ENCODE measurements around the gene TAS2R41. TPM values are rescaled to one million over a fixed set of nuclear protein-coding genes. Genes with fewer than 3 reads are reported as not detected.

TAS2R41 gene
- polyA plus RNA-seq, 3 donors = 0.19 TPM; not detected in 2

DNA sequence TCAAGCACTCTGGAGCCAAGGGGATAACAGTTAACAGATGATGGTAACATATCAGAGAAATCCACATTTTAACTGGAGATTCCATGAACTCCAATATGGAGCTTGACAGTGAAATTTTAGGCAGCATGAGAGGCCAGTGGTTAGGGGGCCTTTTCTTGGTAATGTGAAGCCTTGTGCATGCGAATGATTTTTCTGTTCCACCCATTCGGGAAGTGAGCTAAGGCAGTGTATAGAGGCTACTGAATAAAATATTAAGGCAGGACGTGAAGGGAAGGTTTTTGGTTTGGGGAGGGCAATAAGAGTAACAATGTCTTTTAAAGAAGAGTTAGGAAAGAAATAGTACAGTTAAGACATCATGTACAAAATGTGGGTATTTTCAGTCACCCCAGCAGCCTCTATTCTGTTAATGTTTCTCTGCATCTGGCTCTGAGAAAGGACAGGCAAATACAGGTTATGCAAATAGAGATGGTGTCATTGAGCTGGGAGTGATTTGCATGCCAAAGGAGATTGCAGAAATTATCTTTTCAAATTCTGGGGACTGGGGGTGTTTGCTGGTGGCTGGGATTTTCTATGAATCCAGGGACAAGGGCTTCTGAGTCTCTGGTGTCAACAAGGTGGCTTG is 41.2 kb upstream of the TAS2R41 start:
- peaks cover 15% of the 10 kb centered on the region for H3K4me1 Mint-ChIP-seq
- peaks cover 8 to 9% of the 10 kb centered on the region in 2 donors for H3K4me1 ChIP-seq (ENCODE audit: control insufficient read depth in 1 of 2, insufficient read depth in 2 of 2, low read length in 2 of 2)
- H3K27me3 ChIP-seq (ENCODE audit: control insufficient read depth in 2 of 2, insufficient read depth in 2 of 2, low read length in 2 of 2) = no peaks in the 10 kb centered on the region
- H3K4me3 Mint-ChIP-seq = no peak overlapping the region
- no peak overlapping the region for H3K9ac ChIP-seq (ENCODE audit: insufficient read depth, low read length, poor library complexity, severe bottlenecking)
- intact Hi-C loops (cut with micrococcal nuclease) = no loop called here
- H3K27ac ChIP-seq (ENCODE audit: low read depth in 1 of 2, low read length in 2 of 2) = peak overlapping the region in 1 of 2 donors; percentile 49
- H4K20me1 ChIP-seq (ENCODE audit: insufficient read depth, low read length) = no peaks in the 10 kb centered on the region
- peaks cover 3% of the 10 kb centered on the region for H3K79me2 ChIP-seq (ENCODE audit: insufficient read depth, low read length)
- H3K27me3 Mint-ChIP-seq (ENCODE audit: low read depth in 3 of 3) = no peaks in the 10 kb centered on the region
- DNase-seq = no peak
- TF ChIP-seq, protein P1, sequence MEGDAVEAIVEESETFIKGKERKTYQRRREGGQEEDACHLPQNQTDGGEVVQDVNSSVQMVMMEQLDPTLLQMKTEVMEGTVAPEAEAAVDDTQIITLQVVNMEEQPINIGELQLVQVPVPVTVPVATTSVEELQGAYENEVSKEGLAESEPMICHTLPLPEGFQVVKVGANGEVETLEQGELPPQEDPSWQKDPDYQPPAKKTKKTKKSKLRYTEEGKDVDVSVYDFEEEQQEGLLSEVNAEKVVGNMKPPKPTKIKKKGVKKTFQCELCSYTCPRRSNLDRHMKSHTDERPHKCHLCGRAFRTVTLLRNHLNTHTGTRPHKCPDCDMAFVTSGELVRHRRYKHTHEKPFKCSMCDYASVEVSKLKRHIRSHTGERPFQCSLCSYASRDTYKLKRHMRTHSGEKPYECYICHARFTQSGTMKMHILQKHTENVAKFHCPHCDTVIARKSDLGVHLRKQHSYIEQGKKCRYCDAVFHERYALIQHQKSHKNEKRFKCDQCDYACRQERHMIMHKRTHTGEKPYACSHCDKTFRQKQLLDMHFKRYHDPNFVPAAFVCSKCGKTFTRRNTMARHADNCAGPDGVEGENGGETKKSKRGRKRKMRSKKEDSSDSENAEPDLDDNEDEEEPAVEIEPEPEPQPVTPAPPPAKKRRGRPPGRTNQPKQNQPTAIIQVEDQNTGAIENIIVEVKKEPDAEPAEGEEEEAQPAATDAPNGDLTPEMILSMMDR (IDR thresholded peaks at IDR 0.05) = no peak
- peak overlapping the region in 1 of 7 donors; percentile 58 for H3K27ac Mint-ChIP-seq
- H2AFZ ChIP-seq (ENCODE audit: insufficient read depth, low read depth, low read length, poor library complexity, severe bottlenecking) = no peak overlapping the region
- no peaks in the 10 kb centered on the region for H3K9me3 Mint-ChIP-seq
- 100% methylated on average over 1 of the region's 3 CpGs for WGBS (ENCODE audit: insufficient coverage)
- H3K36me3 ChIP-seq (replicated peaks in 1 of 2; ENCODE audit: control insufficient read depth in 1 of 2, insufficient read depth in 2 of 2, low read length in 2 of 2) = peaks cover 0 to 27% of the 10 kb centered on the region in 2 donors
- H3K9me3 ChIP-seq (replicated peaks in 1 of 2; ENCODE audit: control insufficient read depth in 1 of 2, insufficient read depth in 1 of 2, low read length in 2 of 2) = no peaks in the 10 kb centered on the region
- H3K36me3 Mint-ChIP-seq = peaks cover 14 to 30% of the 10 kb centered on the region in 2 donors
- H3K4me3 ChIP-seq (replicated peaks in 1 of 3; ENCODE audit: low read depth in 2 of 3, low read length in 3 of 3) = no peak overlapping the region
- no peak overlapping the region for H3K4me2 ChIP-seq (replicated peaks; ENCODE audit: extremely low read depth, low read length, poor library complexity, severe bottlenecking)

DNA sequence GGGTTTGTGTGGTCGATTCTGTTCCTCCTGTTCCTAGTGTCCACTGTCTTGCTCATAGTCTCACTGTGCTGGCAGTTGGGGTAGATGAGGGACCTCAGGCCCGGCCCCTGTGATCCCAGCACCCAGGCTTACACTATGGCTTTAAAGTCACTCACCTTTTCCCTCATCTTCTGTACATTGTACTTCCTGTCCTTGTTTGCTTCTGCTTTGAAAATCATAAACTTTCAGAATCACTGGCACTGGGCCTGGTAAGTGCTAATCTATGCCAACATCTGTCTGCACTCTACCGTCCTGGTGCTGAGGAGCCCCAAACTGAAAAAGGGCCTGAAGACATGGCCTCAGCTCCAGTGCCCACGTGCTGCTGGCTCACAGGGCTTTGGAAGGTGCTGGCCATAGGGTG is 40.1 kb upstream of the TAS2R41 start:
- Histone ChIP-seq H3K4me3 (replicated peaks in 1 of 3; ENCODE audit: low read depth in 2 of 3, low read length in 3 of 3) (no peak overlapping the region), H3K36me3 (replicated peaks in 1 of 2; ENCODE audit: control insufficient read depth in 1 of 2, insufficient read depth in 2 of 2, low read length in 2 of 2) (peaks cover 0 to 34% of the 10 kb centered on the region in 2 donors), H3K9ac (ENCODE audit: insufficient read depth, low read length, poor library complexity, severe bottlenecking) (no peak overlapping the region), H3K79me2 (ENCODE audit: insufficient read depth, low read length) (no peaks in the 10 kb centered on the region), H3K27ac (ENCODE audit: low read depth in 1 of 2, low read length in 2 of 2) (peak overlapping the region in 1 of 2 donors; percentile 49), H3K27me3 (ENCODE audit: control insufficient read depth in 2 of 2, insufficient read depth in 2 of 2, low read length in 2 of 2) (no peaks in the 10 kb centered on the region), H4K20me1 (ENCODE audit: insufficient read depth, low read length) (no peaks in the 10 kb centered on the region), H2AFZ (ENCODE audit: insufficient read depth, low read depth, low read length, poor library complexity, severe bottlenecking) (peak overlapping the region; percentile 60), H3K9me3 (replicated peaks in 1 of 2; ENCODE audit: control insufficient read depth in 1 of 2, insufficient read depth in 1 of 2, low read length in 2 of 2) (no peaks in the 10 kb centered on the region), H3K4me1 (ENCODE audit: control insufficient read depth in 1 of 2, insufficient read depth in 2 of 2, low read length in 2 of 2) (peaks cover 8 to 9% of the 10 kb centered on the region in 2 donors), H3K4me2 (replicated peaks; ENCODE audit: extremely low read depth, low read length, poor library complexity, severe bottlenecking) (no peak overlapping the region)
- intact Hi-C loops (cut with micrococcal nuclease) = no loop called here
- Mint-ChIP-seq H3K27me3 (ENCODE audit: low read depth in 3 of 3) (no peaks in the 10 kb centered on the region), H3K4me3 (peak overlapping the region; percentile 20 to 40), H3K4me1 (peaks cover 15% of the 10 kb centered on the region), H3K9me3 (no peaks in the 10 kb centered on the region), H3K36me3 (peaks cover 17 to 27% of the 10 kb centered on the region in 2 donors), H3K27ac (peak overlapping the region in 4 of 7 donors; percentile 44 to 79 (median 69))
- TF ChIP-seq, protein P1 (IDR thresholded peaks at IDR 0.05) = no peak
- WGBS (ENCODE audit: insufficient coverage) = 14% methylated on average over 2 of the region's 4 CpGs
- DNase-seq = no peak
